HEK293T (cell line): ENCODE measurements around the gene PDE3B.

ENCODE experiments used
- BHLHE40 ChIP-seq: fragments of 450-650 bp; IDR thresholded peaks from 2 replicates; pipeline ENCODE4 v1.6.1; 2016; ENCODE audit warnings: mild to moderate bottlenecking, moderate library complexity, borderline replicate concordance
- SP1 ChIP-seq: fragments of 450-650 bp; IDR thresholded peaks from 2 replicates; pipeline ENCODE4 v1.6.1; 2017
- SUZ12 ChIP-seq: fragments of 450-650 bp; IDR thresholded peaks from 2 replicates; pipeline ENCODE4 v1.6.1; 2016; ENCODE audit warnings: mild to moderate bottlenecking
- TARDBP ChIP-seq: fragments of 450-650 bp; IDR thresholded peaks from 2 replicates; pipeline ENCODE4 v1.6.1; 2016
- ZNF384 ChIP-seq: fragments of 450-650 bp; IDR thresholded peaks from 2 replicates; pipeline ENCODE4 v1.6.1; 2016

DNA sequence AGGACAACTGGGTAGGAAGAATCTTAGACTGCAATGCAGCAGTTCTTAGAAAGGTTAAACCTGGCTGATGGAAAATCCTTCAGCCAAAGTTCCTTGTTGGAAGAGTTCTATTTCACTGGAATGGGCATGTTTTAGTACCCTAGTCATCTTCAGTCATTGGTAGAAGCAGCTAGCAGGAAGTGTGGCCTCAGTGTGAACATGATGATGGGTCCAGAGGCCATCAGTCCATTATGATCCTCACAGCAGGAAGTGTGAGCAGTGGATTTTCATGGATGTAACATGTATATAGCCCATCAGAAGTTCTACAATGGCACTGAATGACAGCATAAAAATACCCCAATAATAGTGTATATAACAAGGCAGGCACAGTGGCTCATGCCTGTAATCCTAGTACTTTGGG lies 35.9 kb upstream of the PDE3B start:
- TF ChIP-seq TARDBP = no peak
- TF ChIP-seq ZNF384 = no peak
- no peak for TF ChIP-seq SUZ12
- TF ChIP-seq BHLHE40 = no peak
- no peak for TF ChIP-seq SP1
